ENCODE results near the gene TAS2R4. TPM values are rescaled to one million over a fixed set of nuclear protein-coding genes. Genes with fewer than 3 reads are reported as not detected.
"Not testable (repeated sequence)": the region's sequence is repeated elsewhere in the genome, so short reads cannot be mapped to it uniquely, and the experiment has no call there.

Gene TAS2R4, protein sequence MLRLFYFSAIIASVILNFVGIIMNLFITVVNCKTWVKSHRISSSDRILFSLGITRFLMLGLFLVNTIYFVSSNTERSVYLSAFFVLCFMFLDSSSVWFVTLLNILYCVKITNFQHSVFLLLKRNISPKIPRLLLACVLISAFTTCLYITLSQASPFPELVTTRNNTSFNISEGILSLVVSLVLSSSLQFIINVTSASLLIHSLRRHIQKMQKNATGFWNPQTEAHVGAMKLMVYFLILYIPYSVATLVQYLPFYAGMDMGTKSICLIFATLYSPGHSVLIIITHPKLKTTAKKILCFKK
- not detected for polyA plus RNA-seq

GRCh38 chr7:141776374-141776773 is at the start of gene TAS2R4:
Gene TAS2R4 (plus strand): TSS chr7:141776674. CDS start chr7:141778489, 1,815 bp downstream.
- no peak for DNase-seq
- Mint-ChIP-seq H3K9me3 (peaks cover 0 to 2% (median 0%) of the 10 kb centered on the region in 6 donors), H3K4me3 (no peak within 1 kb of the TSS), H3K36me3 (peaks cover 27 to 47% (median 34%) of the 10 kb centered on the region in 3 donors), H3K4me1 (no peaks in the 10 kb centered on the region), H3K27ac (no peak within 1 kb of the TSS), H3K27me3 (ENCODE audit: low read depth in 3 of 3) (no peaks in the 10 kb centered on the region)

DNA sequence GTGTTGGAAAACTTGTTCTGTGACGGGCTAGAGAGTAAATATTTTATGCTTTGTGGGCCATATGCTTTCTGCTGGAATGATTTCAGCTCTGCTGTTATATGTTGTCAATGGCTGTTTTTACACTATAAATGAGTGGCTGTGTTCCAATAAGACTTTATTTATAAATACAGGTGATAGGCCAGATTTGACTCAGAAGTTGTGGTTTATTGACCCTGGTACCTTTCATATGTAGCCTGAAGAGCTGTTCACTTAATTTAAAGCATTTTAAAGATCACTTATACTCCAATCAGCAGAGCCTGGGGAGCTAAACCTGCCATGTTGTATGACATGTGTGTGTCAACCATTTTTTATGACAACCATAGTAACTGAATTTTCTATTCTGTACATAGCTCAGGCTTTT is 47.5 kb upstream of the TAS2R4 start:
- H3K27ac Mint-ChIP-seq: no peak overlapping the region
- H3K27me3 Mint-ChIP-seq (ENCODE audit: low read depth in 3 of 3): peaks cover 0 to 3% (median 2%) of the 10 kb centered on the region in 3 donors
- no peak for DNase-seq
- H3K4me1 Mint-ChIP-seq: peaks cover 0 to 1% of the 10 kb centered on the region in 2 donors
- peaks cover 0 to 8% (median 0%) of the 10 kb centered on the region in 3 donors for H3K36me3 Mint-ChIP-seq
- H3K9me3 Mint-ChIP-seq: no peaks in the 10 kb centered on the region
- no peak overlapping the region for H3K4me3 Mint-ChIP-seq

GRCh38 chr7:141731476-141732149 is 44.9 kb upstream of the TAS2R4 start:
- no peak for DNase-seq
- H3K27me3 Mint-ChIP-seq (ENCODE audit: low read depth in 3 of 3): peaks cover 0 to 3% (median 0%) of the 10 kb centered on the region in 3 donors
- peak overlapping the region in 1 of 5 donors; percentile 68 for H3K4me3 Mint-ChIP-seq
- peaks cover 1 to 4% of the 10 kb centered on the region in 2 donors for H3K4me1 Mint-ChIP-seq
- peak overlapping the region in 2 of 6 donors; percentile 48 to 78 for H3K27ac Mint-ChIP-seq
- H3K9me3 Mint-ChIP-seq: no peaks in the 10 kb centered on the region
- peaks cover 0 to 4% (median 0%) of the 10 kb centered on the region in 3 donors for H3K36me3 Mint-ChIP-seq

DNA sequence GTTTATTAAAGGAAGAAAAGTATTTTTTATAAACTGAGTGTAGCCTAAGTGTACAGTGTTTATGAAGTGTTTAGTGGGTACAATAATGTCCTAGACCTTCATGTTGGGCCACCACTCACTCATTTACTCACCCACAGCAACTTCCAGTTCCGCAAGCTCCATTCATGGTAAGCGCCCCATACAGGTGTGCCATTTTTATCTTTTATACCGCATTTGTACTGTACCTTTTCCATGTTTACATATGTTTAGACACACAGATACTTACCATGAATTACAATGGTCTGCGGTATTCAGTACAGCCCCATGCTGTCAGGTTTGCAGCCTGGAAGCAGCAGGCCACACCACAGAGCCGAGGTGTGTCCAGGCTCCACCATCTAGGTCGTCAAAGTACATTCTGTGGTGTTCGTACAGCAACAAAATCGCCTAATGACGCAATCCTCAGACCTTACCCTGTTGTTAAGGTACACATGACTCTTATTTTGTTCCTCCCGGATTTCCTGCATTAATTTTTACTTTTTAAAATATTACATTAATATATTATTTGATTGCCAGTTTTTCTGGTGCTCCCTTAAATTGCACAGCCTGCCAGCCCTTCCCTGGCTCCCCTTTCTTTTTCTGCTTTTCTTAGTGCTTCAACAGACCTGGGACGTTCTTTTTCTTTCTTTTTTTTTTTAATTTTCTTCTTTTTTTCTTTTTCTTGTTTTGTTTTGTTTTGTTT is 39.2 kb upstream of the TAS2R4 start:
- peak overlapping the region; percentile 95 to 99 (median 98) for H3K27ac Mint-ChIP-seq
- H3K27me3 Mint-ChIP-seq (ENCODE audit: low read depth in 3 of 3): peaks cover 7 to 18% (median 14%) of the 10 kb centered on the region in 3 donors
- H3K4me3 Mint-ChIP-seq: peak overlapping the region; percentile 96 to 100 (median 99)
- H3K36me3 Mint-ChIP-seq: peaks cover under 1 to 11% (median 9%) of the 10 kb centered on the region in 3 donors
- peak; percentile 57 to 78 (median 64) for DNase-seq
- H3K9me3 Mint-ChIP-seq: no peaks in the 10 kb centered on the region
- peaks cover 34 to 61% of the 10 kb centered on the region in 2 donors for H3K4me1 Mint-ChIP-seq

DNA sequence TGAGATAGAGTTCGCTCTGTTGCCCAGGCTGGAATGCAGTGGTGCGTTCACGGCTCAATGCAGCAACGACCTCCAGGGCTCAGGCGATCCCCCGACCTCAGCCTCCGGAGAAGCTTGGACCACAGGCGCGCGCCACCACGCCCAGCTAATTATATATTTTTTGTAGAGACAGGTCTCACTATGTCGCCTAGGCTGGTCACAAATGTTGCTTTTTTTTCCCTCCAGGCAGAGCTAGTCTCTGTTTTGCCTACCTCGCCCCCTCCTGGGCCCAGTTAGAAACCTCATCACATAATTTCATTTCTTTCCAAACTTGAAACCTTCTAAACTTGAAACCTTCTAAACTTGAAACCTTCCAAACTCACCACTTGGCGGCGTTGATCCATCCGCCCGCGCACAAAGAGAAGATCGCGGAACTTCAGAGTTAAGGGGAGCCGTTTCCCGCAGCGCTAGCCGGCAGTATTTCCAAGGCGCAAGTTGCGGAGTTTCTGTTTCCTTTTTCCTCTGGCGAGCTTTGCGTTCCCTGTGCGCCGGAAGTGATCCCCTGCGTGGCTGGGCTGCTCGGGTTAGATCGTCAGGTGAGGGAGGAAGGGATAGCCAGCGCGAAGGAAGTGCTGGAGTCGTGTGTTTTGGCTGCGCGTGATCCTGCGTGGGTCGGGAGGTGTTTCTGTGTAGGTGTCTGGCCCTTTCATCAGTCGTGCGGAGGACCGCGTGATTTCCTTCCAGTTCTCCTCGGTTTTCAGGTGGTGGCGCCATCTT is 38.5 kb upstream of the TAS2R4 start, which contains the start of gene SSBP1:
SSBP1 (plus strand) TSS at position 523 of the 756 bp plus-strand sequence. CDS start 809 bp downstream, outside the sequence.
- Mint-ChIP-seq H3K27ac (peak within 1 kb of the TSS; percentile 95 to 99 (median 98)), H3K27me3 (ENCODE audit: low read depth in 3 of 3) (peaks cover 7 to 18% (median 14%) of the 10 kb centered on the region in 3 donors), H3K4me1 (peaks cover 34 to 67% of the 10 kb centered on the region in 2 donors), H3K36me3 (peaks cover 4 to 14% (median 14%) of the 10 kb centered on the region in 3 donors), H3K9me3 (no peaks in the 10 kb centered on the region), H3K4me3 (peak within 1 kb of the TSS; percentile 96 to 100 (median 99))
- DNase-seq: peak; percentile 90 to 92 (median 92)

- H3K4me3 Mint-ChIP-seq: peak overlapping the region; percentile 96 to 100 (median 99)
- H3K9me3 Mint-ChIP-seq: no peaks in the 10 kb centered on the region
- peaks cover 9 to 19% (median 18%) of the 10 kb centered on the region in 3 donors for H3K36me3 Mint-ChIP-seq
- H3K27me3 Mint-ChIP-seq (ENCODE audit: low read depth in 3 of 3): peaks cover 7 to 18% (median 14%) of the 10 kb centered on the region in 3 donors
- H3K4me1 Mint-ChIP-seq: peaks cover 34 to 72% of the 10 kb centered on the region in 2 donors
- no peak for DNase-seq
- peak overlapping the region; percentile 95 to 99 (median 98) for H3K27ac Mint-ChIP-seq
Measured at GRCh38 chr7:141738592-141739013, 37.9 kb upstream of the TAS2R4 start.

- Mint-ChIP-seq H3K36me3 (peaks cover 14 to 26% (median 25%) of the 10 kb centered on the region in 3 donors), H3K4me3 (peak overlapping the region; percentile 58 to 100 (median 77)), H3K4me1 (peaks cover 34 to 75% of the 10 kb centered on the region in 2 donors), H3K27ac (peak overlapping the region; percentile 88 to 99 (median 98)), H3K27me3 (ENCODE audit: low read depth in 3 of 3) (peaks cover 7 to 18% (median 14%) of the 10 kb centered on the region in 3 donors), H3K9me3 (no peaks in the 10 kb centered on the region)
- DNase-seq: no peak
Measured at GRCh38 chr7:141739250-141739649, 37.2 kb upstream of the TAS2R4 start.

GRCh38 chr7:141742229-141742628 is 34.2 kb upstream of the TAS2R4 start:
- peak overlapping the region in 1 of 6 donors; percentile 18 for H3K27ac Mint-ChIP-seq
- H3K27me3 Mint-ChIP-seq (ENCODE audit: low read depth in 3 of 3): peaks cover 7 to 17% (median 12%) of the 10 kb centered on the region in 3 donors
- DNase-seq: no peak
- H3K9me3 Mint-ChIP-seq: no peaks in the 10 kb centered on the region
- H3K36me3 Mint-ChIP-seq: peaks cover 18 to 38% (median 34%) of the 10 kb centered on the region in 3 donors
- peaks cover 31 to 70% of the 10 kb centered on the region in 2 donors for H3K4me1 Mint-ChIP-seq
- H3K4me3 Mint-ChIP-seq: no peak overlapping the region

- Mint-ChIP-seq H3K27me3 (ENCODE audit: low read depth in 3 of 3) (peaks cover 0 to 3% (median 0%) of the 10 kb centered on the region in 3 donors), H3K4me1 (peaks cover 14 to 51% of the 10 kb centered on the region in 2 donors), H3K4me3 (no peak overlapping the region), H3K27ac (no peak overlapping the region), H3K36me3 (peaks cover 27 to 38% (median 34%) of the 10 kb centered on the region in 3 donors), H3K9me3 (no peaks in the 10 kb centered on the region)
- DNase-seq: no peak
Measured at GRCh38 chr7:141744131-141744530, 32.3 kb upstream of the TAS2R4 start.

DNA sequence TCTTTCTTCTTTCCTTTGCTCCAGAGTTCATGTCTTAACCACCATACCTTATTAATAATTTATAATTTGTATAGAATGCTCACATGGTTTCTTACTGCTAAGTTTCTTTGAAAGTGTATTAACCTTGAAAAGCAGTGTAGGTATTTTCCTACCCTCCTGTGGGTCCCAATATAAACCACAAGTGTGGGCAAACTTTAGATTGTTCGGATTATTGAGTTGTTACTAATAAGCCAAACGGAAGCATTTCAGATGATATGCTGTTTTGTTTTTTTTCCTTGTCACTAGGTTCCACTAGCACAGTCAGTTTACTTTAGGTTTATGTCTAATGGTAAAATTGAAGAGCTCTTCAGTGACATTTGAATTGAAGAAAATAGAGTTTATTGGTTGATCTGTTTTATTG is 28.1 kb upstream of the TAS2R4 start:
- Mint-ChIP-seq H3K36me3 (peaks cover 54 to 58% (median 57%) of the 10 kb centered on the region in 3 donors), H3K27ac (no peak overlapping the region)

GRCh38 chr7:141751904-141752303 is 24.6 kb upstream of the TAS2R4 start:
- H3K9me3 Mint-ChIP-seq: peaks cover 10 to 27% (median 24%) of the 10 kb centered on the region in 6 donors
- H3K27ac Mint-ChIP-seq: not testable (repeated sequence)

More for the DNA sequence above, 28.1 kb upstream of the TAS2R4 start:
- Mint-ChIP-seq H3K4me3 (no peak overlapping the region), H3K9me3 (peaks cover 10 to 26% (median 20%) of the 10 kb centered on the region in 6 donors), H3K27me3 (ENCODE audit: low read depth in 3 of 3) (no peaks in the 10 kb centered on the region), H3K4me1 (peaks cover 0 to 12% of the 10 kb centered on the region in 2 donors)
- DNase-seq: no peak

GRCh38 chr7:141752634-141753033 is 23.8 kb upstream of the TAS2R4 start:
- no peak overlapping the region for H3K4me3 Mint-ChIP-seq
- peaks cover 10 to 27% (median 24%) of the 10 kb centered on the region in 6 donors for H3K9me3 Mint-ChIP-seq
- H3K27ac Mint-ChIP-seq: no peak overlapping the region
- H3K4me1 Mint-ChIP-seq: peaks cover 0 to 5% of the 10 kb centered on the region in 2 donors
- peaks cover 62 to 70% (median 66%) of the 10 kb centered on the region in 3 donors for H3K36me3 Mint-ChIP-seq
- H3K27me3 Mint-ChIP-seq (ENCODE audit: low read depth in 3 of 3): no peaks in the 10 kb centered on the region
- DNase-seq: no peak

More at GRCh38 chr7:141751904-141752303, 24.6 kb upstream of the TAS2R4 start:
- H3K4me3 Mint-ChIP-seq: peak overlapping the region in 1 of 5 donors; percentile 30
- H3K27me3 Mint-ChIP-seq (ENCODE audit: low read depth in 3 of 3); H3K4me1 Mint-ChIP-seq; DNase-seq: not testable (repeated sequence)
- peaks cover 56 to 66% (median 66%) of the 10 kb centered on the region in 3 donors for H3K36me3 Mint-ChIP-seq
